Stimulated activated CD4-positive, alpha-beta T cell treated with anti-CD3 and anti-CD28 coated beads, TNF-alpha, amount 100 ng/mL, for 48 hours (primary cell): ENCODE data around the gene STK11.
"Not testable (repeated sequence)": the region's sequence is repeated elsewhere in the genome, so short reads cannot be mapped to it uniquely, and the experiment has no call there.

Experiments
- DNase-seq, 3 donors: peaks; one replicate each; pipeline ENCODE4 v3.0.0-alpha.2; 2020; ENCODE audit warnings: low read depth in 3 of 3

Gene STK11

DNA sequence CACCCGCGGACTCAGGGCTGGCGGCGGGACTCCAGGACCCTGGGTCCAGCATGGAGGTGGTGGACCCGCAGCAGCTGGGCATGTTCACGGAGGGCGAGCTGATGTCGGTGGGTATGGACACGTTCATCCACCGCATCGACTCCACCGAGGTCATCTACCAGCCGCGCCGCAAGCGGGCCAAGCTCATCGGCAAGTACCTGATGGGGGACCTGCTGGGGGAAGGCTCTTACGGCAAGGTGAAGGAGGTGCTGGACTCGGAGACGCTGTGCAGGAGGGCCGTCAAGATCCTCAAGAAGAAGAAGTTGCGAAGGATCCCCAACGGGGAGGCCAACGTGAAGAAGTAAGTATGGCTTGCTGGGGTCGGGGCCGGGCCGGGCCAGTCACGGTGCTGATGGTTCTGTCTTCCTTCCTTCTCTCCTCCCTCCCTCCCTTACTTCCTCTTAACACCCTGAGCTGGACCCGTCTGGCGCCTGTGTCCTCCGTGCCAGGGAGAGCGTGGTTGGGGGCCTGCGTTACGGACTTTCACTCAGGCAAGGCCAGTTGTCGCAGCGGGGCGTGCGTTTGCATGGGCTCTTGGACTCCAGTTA is 1.4 kb downstream of the STK11 start:
- no peak for DNase-seq

DNA sequence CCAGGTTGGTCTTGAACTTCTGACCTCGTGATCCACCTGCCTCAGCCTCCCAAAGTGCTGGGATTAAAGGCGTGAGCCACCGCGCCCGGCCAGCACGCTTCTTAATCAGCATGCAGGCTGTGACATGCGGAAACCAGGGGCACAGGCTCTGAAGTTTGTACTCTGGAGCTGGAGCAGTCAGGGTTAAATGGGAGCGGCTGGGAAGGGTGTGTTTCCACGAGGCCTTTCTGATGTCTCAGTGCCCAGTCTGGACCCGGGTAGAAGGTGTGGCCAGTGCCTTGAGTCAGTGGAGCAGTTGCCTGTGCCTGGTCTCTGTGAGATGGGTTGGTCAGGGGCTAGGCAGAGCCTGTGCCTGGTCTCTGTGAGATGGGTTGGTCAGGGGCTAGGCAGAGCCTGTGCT is 3.3 kb downstream of the STK11 start:
- DNase-seq: not testable (repeated sequence)

- DNase-seq: no peak
These were observed 4.6 kb downstream of the STK11 start for GRCh38 chr19:1210227-1210538.

GRCh38 chr19:1211494-1212234 is 6.1 kb downstream of the STK11 start:
- no peak for DNase-seq

GRCh38 chr19:1213391-1214286 is 8.1 kb downstream of the STK11 start:
- peak; percentile 24 to 45 (median 25) for DNase-seq

GRCh38 chr19:1214299-1214861 is 8.8 kb downstream of the STK11 start:
- DNase-seq: no peak

DNA sequence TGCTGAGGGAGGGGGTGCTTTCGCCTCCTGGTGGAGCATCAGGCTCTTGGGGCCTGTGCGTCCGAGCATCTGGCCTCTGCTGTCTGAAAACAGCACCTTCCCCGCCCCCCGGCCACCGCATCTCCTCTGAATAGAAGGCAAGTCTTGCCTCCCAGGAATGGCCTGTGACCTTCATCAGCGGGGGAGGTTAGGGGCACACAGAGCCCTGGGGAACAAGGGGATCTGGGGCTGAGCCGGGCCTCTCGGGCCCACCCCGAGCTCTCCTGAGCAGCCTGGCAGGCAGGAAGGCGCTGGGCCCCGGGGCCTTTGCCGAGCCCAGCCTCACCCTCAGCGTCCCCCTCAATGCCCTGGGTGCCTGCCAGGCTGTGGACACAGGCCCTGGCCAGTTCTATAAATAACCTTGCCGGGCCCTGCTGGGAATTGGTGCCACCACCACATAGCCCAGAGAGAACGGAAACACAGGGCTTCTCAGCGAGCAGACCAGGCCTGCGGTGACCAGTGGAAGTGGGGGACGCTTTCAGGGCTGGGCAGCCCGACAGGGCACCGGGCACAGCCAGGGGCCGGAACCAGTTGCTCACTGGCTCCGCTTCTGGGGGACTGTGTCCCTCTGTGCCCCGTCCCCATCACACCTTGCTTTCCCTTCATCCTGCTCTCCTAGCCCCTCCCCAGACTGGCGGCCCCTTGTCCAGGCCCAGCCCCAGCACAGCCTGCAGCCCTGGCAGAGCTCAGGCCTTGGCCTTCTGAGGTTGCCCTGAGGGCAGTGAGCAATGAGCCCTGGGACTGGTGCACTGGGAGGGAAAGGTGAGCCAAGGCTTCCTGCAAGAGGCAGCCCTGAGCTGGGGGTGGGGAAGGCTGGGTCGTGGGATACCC is 9.5 kb downstream of the STK11 start:
- no peak for DNase-seq

- no peak for DNase-seq
These were observed 11.2 kb downstream of the STK11 start for GRCh38 chr19:1216756-1217155.

DNA sequence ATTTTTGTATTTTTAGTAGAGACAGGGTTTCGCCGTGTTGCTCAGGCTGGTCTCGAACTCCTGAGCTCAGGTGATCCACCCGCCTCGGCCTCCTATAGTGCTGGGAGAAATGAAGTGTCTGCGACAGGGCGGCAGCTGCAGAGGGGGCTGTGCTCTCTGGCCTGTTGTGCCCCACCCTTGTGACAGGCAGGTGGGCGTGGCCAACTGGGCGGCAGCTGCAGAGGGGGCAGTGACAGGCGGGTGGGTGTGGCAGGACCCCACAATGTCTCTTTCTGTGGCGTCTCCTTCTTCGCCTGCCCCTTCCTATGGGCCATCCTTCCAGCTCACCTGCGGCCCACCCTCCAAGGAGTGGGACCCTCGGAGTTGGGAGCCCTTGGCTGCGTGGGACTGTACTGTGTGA is 11.8 kb downstream of the STK11 start:
- no peak for DNase-seq

GRCh38 chr19:1218751-1219567 is 13.4 kb downstream of the STK11 start:
- no peak for DNase-seq

GRCh38 chr19:1219786-1220476 is 14.4 kb downstream of the STK11 start:
- DNase-seq: no peak

DNA sequence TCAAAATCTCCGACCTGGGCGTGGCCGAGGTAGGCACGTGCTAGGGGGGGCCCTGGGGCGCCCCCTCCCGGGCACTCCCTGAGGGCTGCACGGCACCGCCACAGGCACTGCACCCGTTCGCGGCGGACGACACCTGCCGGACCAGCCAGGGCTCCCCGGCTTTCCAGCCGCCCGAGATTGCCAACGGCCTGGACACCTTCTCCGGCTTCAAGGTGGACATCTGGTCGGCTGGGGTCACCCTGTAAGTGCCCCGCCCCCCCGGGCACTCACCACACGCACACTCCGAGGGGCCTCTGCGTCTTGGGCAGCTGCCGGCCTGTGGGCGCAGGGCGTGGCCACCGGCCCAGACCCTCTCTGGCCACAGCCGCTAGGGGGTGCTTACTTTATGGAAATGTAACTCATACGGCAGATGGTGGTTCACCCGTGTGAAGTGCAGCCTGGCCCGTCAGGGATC is 14.9 kb downstream of the STK11 start:
- DNase-seq: no peak

- DNase-seq: no peak
These were observed 15.7 kb downstream of the STK11 start for GRCh38 chr19:1220976-1221903.

DNA sequence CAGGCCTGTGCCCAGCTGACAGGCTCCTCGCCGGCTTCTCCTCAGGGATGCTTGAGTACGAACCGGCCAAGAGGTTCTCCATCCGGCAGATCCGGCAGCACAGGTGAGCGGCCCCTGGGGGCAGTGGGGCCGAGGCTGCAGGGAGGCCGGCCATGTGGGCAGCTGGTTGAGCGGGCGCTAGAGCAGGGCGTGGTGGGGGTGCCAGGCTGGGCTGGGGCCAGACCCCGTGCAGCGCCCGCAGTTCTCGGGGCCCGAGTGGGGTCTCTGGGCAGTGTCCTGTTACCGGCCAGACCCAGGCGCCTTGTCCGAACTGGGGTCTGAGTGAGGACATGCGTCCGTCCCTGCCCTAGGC is 16.3 kb downstream of the STK11 start:
- no peak for DNase-seq

DNA sequence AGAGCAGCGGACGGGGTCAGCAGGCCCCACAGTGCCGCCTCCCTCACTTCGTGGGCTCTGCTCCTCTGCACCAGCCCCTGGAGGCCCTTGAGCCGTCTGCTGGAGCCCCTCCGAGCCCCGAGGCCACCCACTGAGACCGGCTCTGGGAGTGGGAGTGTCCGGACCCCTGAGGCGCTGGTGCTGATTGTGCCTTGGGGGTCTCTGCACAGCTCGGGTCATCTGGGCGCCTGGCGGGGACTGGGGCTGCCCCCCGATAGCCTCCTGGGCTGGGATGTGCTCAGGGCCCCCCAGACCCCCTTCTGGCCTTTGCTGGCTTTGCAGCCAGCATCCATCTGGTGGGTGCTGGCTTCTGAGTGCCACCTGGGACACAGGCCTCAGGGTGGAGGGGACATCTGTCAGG is 16.8 kb downstream of the STK11 start:
- no peak for DNase-seq

DNA sequence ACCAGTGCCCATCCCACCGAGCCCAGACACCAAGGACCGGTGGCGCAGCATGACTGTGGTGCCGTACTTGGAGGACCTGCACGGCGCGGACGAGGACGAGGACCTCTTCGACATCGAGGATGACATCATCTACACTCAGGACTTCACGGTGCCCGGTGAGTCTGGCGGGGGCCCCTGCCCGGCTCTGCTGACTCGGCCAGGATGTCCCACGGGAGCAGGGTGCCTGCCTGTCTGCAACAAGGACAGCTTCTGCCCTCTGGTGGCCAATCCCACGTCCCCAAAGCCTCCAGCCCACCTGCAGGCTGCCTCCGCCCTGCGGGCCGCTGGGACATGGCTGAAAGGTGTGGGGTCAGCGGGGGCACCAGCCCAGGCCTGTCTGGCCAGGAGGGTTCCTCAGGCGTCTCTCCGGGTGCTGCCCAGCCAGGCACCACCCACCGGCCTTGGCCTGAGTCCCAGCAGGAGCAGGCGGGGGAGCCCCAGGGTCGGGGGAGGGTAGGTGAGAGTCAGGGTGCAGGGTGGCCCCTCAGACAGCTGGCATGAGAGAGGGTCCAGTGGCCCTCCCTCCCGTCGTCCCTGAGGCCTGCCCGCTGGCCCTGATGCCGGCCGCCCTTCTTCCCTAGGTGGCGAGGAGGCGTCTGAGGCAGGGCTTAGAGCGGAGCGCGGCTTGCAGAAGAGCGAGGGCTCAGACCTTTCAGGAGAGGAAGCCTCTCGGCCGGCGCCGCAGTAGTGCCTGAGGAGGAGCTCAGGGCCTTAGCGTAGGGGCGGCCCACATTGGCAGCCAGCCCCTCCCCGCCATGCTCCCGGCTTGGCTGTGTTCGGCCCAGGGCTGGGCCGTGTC is 17.7 kb downstream of the STK11 start:
- no peak for DNase-seq

DNA sequence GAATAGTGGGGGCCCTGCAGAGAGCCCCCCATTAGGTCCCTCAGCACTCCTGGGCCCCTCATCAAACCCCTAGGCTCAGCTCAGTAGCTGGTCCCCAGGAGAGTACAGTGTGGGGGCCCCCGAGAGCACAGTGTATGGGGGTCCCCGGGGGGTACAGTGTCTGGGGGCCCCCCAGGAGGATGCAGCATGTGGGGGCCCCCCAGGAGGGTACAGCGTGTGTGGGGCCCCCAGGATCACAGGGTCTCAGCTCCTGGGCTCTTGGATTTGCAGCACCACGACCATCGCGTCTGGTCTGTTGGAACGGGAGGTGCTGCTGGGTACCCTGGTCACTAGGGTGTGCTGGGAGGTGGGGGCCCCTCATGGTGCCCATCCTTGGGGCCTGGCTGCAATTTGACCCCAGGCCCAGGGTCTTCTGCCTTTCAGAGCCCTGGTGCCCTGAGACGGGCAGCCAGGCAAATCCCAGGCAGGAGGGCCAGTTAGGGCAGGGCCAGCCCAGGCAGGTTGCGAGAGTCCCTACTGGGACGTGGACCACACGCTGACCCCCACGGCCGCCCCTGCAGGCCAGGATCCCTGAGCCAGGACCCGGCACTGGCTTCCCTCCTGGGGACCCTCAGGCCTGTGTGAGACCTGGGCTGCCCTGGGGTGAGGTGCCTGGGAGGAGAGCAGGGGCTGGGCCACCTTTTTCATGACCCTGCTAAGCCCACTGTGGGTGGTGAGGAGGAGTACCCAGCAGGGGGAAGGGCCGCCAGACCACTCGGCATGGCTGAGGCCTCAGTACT is 18.7 kb downstream of the STK11 start:
- no peak for DNase-seq
